ENCODE data around the gene DLL4. TPM values are rescaled to one million over a fixed set of nuclear protein-coding genes. Genes with fewer than 3 reads are reported as not detected.

Gene DLL4
- total RNA-seq, 2 donors from 2014 or later, result 0.12 to 0.19 TPM

GRCh38 chr15:40911693-40912092 is 17.4 kb upstream of the DLL4 start:
- H3K9me3 Mint-ChIP-seq, result no peaks in the 10 kb centered on the region
- H3K4me1 Mint-ChIP-seq (ENCODE audit: low read depth), result peaks cover 12% of the 10 kb centered on the region
- no peak for DNase-seq
- H3K36me3 Mint-ChIP-seq (ENCODE audit: insufficient read depth in 2 of 2), result no peaks in the 10 kb centered on the region
- no peak overlapping the region for H3K27ac Mint-ChIP-seq
- no peak for ATAC-seq (replicated peaks in 1 of 2)
- no peaks in the 10 kb centered on the region for H3K27me3 Mint-ChIP-seq (ENCODE audit: low read depth)
- H3K4me3 Mint-ChIP-seq, result no peak overlapping the region

DNA sequence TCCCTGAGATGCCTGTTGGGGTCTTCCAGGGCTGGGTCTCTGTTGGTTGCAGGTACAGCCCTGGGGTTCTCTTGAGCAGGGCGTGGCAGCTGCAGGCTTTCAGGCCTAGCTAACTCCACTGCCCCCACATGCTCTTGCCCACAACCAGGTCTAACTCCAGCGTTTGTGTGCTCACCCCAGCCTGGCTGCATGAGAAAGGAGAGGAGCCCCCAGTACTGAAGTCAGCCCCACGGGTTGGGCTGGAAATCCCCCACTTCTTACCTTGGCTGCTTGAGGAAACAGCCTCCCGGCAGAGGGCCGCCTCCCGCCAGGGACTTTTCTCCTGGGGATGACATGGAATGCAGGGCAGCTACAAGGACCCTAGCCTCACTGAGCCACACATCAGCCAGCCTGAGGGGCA is 16.7 kb upstream of the DLL4 start:
- ATAC-seq (replicated peaks in 1 of 2) (no peak), DNase-seq (no peak)
- Mint-ChIP-seq H3K4me3 (no peak overlapping the region), H3K27ac (no peak overlapping the region), H3K9me3 (no peaks in the 10 kb centered on the region), H3K4me1 (ENCODE audit: low read depth) (peaks cover 9% of the 10 kb centered on the region), H3K36me3 (ENCODE audit: insufficient read depth in 2 of 2) (no peaks in the 10 kb centered on the region), H3K27me3 (ENCODE audit: low read depth) (no peaks in the 10 kb centered on the region)

GRCh38 chr15:40914013-40914412 is 15.1 kb upstream of the DLL4 start:
- Mint-ChIP-seq H3K36me3 (ENCODE audit: insufficient read depth in 2 of 2) (no peaks in the 10 kb centered on the region), H3K4me1 (ENCODE audit: low read depth) (no peaks in the 10 kb centered on the region), H3K27me3 (ENCODE audit: low read depth) (no peaks in the 10 kb centered on the region), H3K9me3 (no peaks in the 10 kb centered on the region), H3K27ac (no peak overlapping the region), H3K4me3 (no peak overlapping the region)
- DNase-seq (no peak), ATAC-seq (replicated peaks in 1 of 2) (no peak)

GRCh38 chr15:40914486-40914885 is 14.7 kb upstream of the DLL4 start:
- no peaks in the 10 kb centered on the region for H3K4me1 Mint-ChIP-seq (ENCODE audit: low read depth)
- ATAC-seq (replicated peaks in 1 of 2) (no peak), DNase-seq (no peak)
- no peaks in the 10 kb centered on the region for H3K9me3 Mint-ChIP-seq
- H3K4me3 Mint-ChIP-seq, result no peak overlapping the region
- H3K27ac Mint-ChIP-seq, result no peak overlapping the region
- H3K36me3 Mint-ChIP-seq (ENCODE audit: insufficient read depth in 2 of 2), result no peaks in the 10 kb centered on the region
- H3K27me3 Mint-ChIP-seq (ENCODE audit: low read depth), result no peaks in the 10 kb centered on the region

DNA sequence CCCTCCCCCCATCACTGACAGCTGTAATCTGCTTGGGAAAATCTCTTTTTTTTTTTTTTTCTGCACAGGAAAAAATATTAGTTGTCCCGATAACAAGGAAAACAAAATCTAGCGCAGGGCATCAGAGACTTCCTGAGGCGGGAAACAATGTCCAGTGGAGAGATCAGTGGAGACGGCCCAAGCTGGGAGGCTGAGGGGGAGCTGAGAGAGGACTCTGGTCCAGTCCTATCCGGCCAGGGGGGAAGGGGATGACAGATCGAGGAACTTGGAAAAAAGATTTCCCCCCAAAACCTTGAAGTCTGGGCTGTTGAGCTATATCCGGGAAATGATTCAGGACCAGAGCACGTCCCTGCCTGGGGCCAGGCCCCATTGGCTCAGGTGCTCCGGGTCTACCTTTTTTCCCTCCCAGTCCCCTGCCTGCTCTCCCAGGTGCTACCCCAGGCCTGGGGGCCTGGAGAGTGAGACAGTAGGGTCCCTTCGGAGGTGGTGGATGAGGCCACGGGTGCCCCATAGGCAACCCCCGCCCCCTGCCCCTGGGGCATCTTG is 14.0 kb upstream of the DLL4 start:
- no peaks in the 10 kb centered on the region for H3K36me3 Mint-ChIP-seq (ENCODE audit: insufficient read depth in 2 of 2)
- ATAC-seq (replicated peaks in 1 of 2) (no peak), DNase-seq (no peak)
- no peaks in the 10 kb centered on the region for H3K9me3 Mint-ChIP-seq
- no peak overlapping the region for H3K27ac Mint-ChIP-seq
- H3K27me3 Mint-ChIP-seq (ENCODE audit: low read depth), result no peaks in the 10 kb centered on the region
- no peak overlapping the region for H3K4me3 Mint-ChIP-seq
- no peaks in the 10 kb centered on the region for H3K4me1 Mint-ChIP-seq (ENCODE audit: low read depth)

- Mint-ChIP-seq H3K27ac (no peak overlapping the region), H3K4me3 (no peak overlapping the region), H3K9me3 (no peaks in the 10 kb centered on the region), H3K27me3 (ENCODE audit: low read depth) (no peaks in the 10 kb centered on the region), H3K36me3 (ENCODE audit: insufficient read depth in 2 of 2) (no peaks in the 10 kb centered on the region), H3K4me1 (ENCODE audit: low read depth) (no peaks in the 10 kb centered on the region)
- no peak for ATAC-seq (replicated peaks in 1 of 2)
- DNase-seq, result no peak
These were observed 13.5 kb upstream of the DLL4 start for GRCh38 chr15:40915679-40916078.

GRCh38 chr15:40917585-40917984 is 11.6 kb upstream of the DLL4 start:
- Mint-ChIP-seq H3K27ac (no peak overlapping the region), H3K4me1 (ENCODE audit: low read depth) (no peaks in the 10 kb centered on the region), H3K36me3 (ENCODE audit: insufficient read depth in 2 of 2) (no peaks in the 10 kb centered on the region), H3K27me3 (ENCODE audit: low read depth) (no peaks in the 10 kb centered on the region), H3K4me3 (no peak overlapping the region), H3K9me3 (no peaks in the 10 kb centered on the region)
- ATAC-seq (replicated peaks in 1 of 2) (no peak), DNase-seq (no peak)

DNA sequence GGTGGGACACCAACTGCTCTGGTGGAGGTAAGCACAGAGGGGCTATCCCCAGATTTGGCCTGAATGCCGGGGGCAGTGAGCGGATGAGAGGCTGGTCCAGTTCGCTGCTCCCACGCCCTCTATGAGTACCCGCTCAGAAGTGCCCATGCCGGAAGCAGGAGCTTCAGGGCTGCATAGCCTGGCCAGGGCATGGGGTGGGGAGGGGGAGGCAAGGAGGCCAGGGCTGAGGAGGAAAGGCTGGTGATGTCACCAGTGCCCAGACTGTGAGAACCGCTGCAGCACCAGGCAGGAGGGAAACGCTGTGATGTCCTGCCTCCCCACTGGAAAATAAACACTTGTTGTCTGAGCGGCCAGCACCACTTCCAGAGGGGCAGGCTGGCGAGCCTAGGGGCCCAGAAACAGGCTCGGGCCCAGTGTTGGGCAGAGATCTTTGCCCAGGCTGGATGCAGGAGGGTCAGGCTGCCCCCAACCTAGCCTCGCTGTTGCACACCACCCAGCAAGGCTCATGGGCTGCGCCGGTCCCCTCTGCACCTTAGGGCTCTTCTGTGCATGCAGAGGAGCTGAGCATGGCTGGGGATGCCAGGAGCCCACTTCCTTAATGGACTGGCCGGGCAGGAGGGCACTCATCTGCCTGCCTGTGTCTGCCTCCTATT is 10.9 kb upstream of the DLL4 start:
- H3K27ac Mint-ChIP-seq, result no peak overlapping the region
- H3K4me1 Mint-ChIP-seq (ENCODE audit: low read depth), result no peaks in the 10 kb centered on the region
- ATAC-seq (replicated peaks in 1 of 2) (no peak), DNase-seq (no peak)
- H3K9me3 Mint-ChIP-seq, result no peaks in the 10 kb centered on the region
- no peaks in the 10 kb centered on the region for H3K36me3 Mint-ChIP-seq (ENCODE audit: insufficient read depth in 2 of 2)
- no peaks in the 10 kb centered on the region for H3K27me3 Mint-ChIP-seq (ENCODE audit: low read depth)
- no peak overlapping the region for H3K4me3 Mint-ChIP-seq

- H3K27ac Mint-ChIP-seq, result no peak overlapping the region
- DNase-seq (no peak), ATAC-seq (replicated peaks in 1 of 2) (no peak)
- H3K36me3 Mint-ChIP-seq (ENCODE audit: insufficient read depth in 2 of 2), result no peaks in the 10 kb centered on the region
- no peaks in the 10 kb centered on the region for H3K4me1 Mint-ChIP-seq (ENCODE audit: low read depth)
- no peaks in the 10 kb centered on the region for H3K27me3 Mint-ChIP-seq (ENCODE audit: low read depth)
- no peaks in the 10 kb centered on the region for H3K9me3 Mint-ChIP-seq
- H3K4me3 Mint-ChIP-seq, result no peak overlapping the region
These were observed 10.2 kb upstream of the DLL4 start for GRCh38 chr15:40918799-40919392.

DNA sequence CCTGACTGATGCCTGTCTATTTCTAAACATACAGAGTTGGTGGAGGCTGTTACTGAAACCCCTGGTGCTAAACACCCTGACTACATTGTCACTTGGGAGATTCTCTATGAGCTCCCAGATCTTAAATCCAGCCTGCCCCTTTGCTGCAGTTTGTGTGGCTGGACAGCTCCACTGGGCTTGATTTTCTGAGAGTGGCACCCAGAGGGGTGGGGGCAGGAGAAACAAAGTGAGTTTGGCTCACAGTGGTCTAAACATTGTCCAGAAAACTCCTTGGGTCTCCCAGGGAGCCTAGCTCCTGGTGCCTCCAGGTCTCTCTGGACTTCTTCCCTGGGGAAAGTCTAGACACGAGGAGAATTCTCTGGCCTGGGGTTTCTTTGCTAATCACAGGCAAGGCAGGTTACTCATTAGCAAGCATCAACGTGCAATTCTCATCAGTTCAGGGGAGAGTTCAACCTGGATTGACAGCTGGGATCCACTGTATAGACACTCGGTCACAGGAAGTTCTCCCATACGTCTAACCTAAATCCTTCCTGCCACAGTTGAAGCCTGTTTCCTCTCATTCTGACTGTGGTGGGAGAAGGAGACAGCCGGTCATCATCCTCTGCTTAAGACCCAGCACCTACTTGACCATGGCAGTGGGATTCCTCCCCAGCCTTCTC is 7.1 kb upstream of the DLL4 start:
- peaks cover 16% of the 10 kb centered on the region for H3K4me1 Mint-ChIP-seq (ENCODE audit: low read depth)
- no peak for DNase-seq
- H3K36me3 Mint-ChIP-seq (ENCODE audit: insufficient read depth in 2 of 2), result no peaks in the 10 kb centered on the region
- H3K4me3 Mint-ChIP-seq, result no peak overlapping the region
- no peaks in the 10 kb centered on the region for H3K9me3 Mint-ChIP-seq
- H3K27ac Mint-ChIP-seq, result no peak overlapping the region
- no peak for ATAC-seq (replicated peaks in 1 of 2)
- H3K27me3 Mint-ChIP-seq (ENCODE audit: low read depth), result peaks cover 27% of the 10 kb centered on the region

GRCh38 chr15:40922608-40923005 is 6.5 kb upstream of the DLL4 start:
- DNase-seq (no peak), ATAC-seq (replicated peaks in 1 of 2) (no peak)
- peaks cover 31% of the 10 kb centered on the region for H3K27me3 Mint-ChIP-seq (ENCODE audit: low read depth)
- H3K4me1 Mint-ChIP-seq (ENCODE audit: low read depth), result peaks cover 20% of the 10 kb centered on the region
- H3K27ac Mint-ChIP-seq, result no peak overlapping the region
- H3K4me3 Mint-ChIP-seq, result no peak overlapping the region
- H3K36me3 Mint-ChIP-seq (ENCODE audit: insufficient read depth in 2 of 2), result no peaks in the 10 kb centered on the region
- H3K9me3 Mint-ChIP-seq, result no peaks in the 10 kb centered on the region

GRCh38 chr15:40923551-40923950 is 5.6 kb upstream of the DLL4 start:
- Mint-ChIP-seq H3K27me3 (ENCODE audit: low read depth) (peaks cover 31% of the 10 kb centered on the region), H3K9me3 (no peaks in the 10 kb centered on the region), H3K27ac (no peak overlapping the region), H3K4me1 (ENCODE audit: low read depth) (peaks cover 20% of the 10 kb centered on the region), H3K36me3 (ENCODE audit: insufficient read depth in 2 of 2) (no peaks in the 10 kb centered on the region), H3K4me3 (no peak overlapping the region)
- no peak for DNase-seq
- ATAC-seq (replicated peaks in 1 of 2), result no peak

DNA sequence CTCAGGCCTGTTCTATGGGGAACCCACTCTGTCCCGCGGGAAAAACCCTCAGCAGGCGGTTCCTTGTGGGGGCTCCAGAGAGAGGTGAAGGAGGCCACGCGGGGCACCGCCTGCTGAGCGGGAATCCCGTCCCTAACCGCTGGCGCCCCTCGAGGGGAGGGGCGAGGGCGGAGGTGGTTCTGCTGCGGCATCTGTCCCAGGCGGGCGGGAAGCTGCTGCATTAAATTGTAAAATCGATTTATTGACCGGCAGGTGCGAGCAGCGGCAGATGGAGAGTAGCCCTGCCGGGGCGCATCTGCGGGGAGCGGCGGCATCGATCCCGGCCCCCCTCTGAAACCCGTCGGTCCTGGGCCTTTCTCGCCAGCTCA is 3.7 kb upstream of the DLL4 start:
- DNase-seq (no peak), ATAC-seq (replicated peaks in 1 of 2) (no peak)
- no peak overlapping the region for H3K4me3 Mint-ChIP-seq
- H3K4me1 Mint-ChIP-seq (ENCODE audit: low read depth), result peaks cover 35% of the 10 kb centered on the region
- H3K9me3 Mint-ChIP-seq, result no peaks in the 10 kb centered on the region
- no peak overlapping the region for H3K27ac Mint-ChIP-seq
- peaks cover 40% of the 10 kb centered on the region for H3K27me3 Mint-ChIP-seq (ENCODE audit: low read depth)
- H3K36me3 Mint-ChIP-seq (ENCODE audit: insufficient read depth in 2 of 2), result peaks cover 0 to 2% of the 10 kb centered on the region in 2 donors

Data from activated T-cell treated with anti-CD3 and anti-CD28 coated beads, Interleukin-2, amount 50 U/mL, for 72 hours (primary cell).